GM21717 (cell line): ENCODE measurements around the gene SACS.
A peak's percentile ranks its signal among the peaks of the same experiment; 100 is the strongest.

Source experiments
- ATAC-seq: cut with Tn5 transposase; IDR thresholded peaks from one replicate; pipeline ENCODE4 v1.9.1; 2021; ENCODE audit warnings: mild to moderate bottlenecking, moderate library complexity; ENCODE audit not compliant: unreplicated experiment

Gene SACS

DNA sequence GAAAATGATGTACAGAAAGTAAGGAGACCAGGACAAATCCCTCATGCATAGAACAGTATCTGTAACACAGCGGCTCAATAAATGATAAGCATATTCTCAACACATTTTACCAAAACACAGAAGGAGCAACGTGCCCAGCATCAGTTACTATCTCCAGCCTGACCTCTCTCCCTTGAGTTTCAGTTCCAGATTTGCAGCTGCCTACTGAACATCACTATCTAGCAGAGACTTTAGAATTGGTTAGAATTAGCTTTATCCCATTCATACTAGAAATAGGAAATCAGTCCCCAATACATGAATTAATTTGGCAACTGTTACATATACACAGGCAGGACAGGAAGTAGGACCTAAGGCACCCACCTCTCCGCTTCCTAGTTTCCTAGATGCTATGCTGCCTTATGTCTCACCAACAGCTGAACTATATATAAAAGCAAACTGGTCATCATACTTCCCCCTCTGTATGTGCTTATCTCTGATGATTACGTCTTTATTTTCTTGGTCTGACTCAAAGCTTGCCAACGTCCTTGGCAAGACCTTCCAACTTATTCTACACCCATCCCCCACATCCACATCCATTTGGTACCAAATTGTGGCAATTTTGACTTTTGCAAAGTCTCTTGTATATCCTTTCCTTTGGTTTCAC is 61.1 kb downstream of the SACS start:
- ATAC-seq: no peak

DNA sequence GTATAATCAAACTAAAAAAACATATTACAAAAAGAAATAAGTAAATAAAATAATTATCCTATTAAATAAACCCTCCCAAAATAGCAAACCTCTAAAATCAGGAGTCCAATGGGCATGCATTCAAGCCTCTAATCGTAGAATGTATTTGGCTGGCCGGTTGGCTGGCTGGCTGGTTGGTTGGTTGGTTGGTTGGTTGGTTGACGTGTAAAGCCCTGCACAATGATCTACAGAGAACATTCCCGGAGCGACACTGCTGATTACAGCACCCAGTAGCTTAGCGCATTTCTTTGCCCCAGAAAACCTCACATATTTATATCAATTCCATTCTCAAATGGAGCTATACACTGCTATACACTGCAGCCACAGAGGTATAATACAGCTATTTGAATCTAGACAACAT is 65.6 kb downstream of the SACS start:
- no peak for ATAC-seq

DNA sequence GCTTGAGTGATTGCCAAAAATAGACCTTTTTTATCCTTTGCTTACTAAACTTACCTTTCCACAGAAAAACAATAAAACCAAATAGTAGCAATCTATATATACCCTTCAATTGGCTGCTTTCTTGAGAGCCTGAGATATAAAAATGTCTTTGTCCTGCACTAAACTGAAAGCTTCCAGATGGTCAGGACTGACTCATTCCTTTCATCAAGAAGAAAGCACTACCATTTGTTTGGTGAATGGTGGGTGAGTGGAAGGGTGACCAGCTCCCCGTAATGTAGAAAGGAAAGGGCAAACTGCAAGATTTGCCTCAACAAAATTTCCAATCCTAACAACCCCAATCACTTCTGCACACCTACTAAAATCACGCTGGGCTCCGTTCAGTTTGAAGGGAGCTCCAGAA is 67.8 kb downstream of the SACS start:
- no peak for ATAC-seq

DNA sequence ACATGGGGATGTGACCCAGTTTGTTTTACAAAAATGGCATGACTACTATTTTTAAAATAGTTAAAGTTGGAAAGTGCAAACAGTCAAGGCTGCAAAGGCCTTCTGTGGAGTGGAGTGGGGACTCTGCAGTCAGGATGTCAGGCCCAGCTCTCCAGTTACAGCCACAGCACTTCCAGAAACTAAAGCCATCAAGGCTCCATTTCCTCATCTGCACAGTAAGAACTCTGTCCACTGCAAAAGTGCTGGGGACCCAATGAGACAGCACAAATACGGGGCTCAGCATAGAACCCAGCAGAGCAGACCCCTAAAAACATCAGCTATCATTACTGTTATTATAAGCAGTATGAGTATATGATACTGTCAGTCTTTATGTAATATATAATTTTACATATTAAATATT is 73.6 kb downstream of the SACS start:
- ATAC-seq: no peak

DNA sequence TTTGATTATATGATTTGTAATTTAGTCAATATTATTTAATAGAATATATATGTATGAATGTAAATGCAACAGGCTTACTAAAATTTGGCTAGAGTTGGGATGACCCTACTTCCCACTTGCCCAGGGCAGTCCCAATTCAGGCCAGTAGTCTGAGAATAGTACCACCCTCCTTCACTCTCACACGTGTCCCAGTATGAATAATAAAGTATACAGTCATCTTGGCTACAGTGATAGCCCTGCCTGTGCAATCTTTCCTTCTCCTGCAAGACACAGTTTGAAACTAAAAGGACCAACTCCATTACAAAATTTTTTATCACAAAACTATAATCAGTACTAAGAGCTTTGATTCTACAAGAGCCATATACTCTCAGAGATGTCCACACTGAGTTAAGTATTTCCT is 76.2 kb downstream of the SACS start:
- no peak for ATAC-seq

DNA sequence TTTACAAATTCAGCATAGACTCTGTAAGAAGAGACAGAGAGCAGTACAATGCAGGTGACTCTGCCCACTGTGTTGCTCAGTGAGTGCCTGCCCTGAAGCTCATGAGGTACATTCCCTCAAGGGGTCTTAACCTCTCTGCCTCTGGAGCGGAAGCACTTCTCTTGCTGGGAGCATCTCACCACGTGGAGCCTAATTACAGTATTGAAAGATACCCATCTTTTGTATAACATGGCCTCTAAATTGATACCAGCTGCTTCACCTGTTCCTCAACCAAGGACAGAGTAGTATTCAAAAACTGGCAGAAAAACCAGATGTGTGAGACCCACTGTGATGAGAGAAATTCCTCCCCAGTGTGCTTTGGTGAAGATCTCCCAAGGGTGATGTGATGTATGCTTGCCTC is 77.1 kb downstream of the SACS start:
- no peak for ATAC-seq

DNA sequence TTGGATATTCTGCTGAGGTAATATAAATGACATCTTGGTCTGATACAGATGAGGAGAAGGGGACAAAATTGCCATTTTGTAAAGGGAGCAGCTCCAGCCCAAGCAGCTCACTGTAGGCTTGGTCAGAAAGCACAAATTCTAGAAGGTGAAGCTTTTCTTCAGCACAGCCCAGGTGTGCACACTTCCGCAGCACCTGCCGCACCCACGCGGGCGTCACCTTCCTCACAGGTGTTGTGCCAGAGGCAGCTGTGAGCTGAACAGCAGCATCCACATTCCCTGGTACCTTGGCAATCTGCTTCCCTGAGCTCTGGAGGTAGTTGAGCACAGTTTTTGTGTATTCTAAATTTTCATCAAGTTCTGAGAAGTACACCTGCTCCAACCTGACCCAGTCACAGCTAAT is 79.0 kb downstream of the SACS start:
- ATAC-seq: no peak

DNA sequence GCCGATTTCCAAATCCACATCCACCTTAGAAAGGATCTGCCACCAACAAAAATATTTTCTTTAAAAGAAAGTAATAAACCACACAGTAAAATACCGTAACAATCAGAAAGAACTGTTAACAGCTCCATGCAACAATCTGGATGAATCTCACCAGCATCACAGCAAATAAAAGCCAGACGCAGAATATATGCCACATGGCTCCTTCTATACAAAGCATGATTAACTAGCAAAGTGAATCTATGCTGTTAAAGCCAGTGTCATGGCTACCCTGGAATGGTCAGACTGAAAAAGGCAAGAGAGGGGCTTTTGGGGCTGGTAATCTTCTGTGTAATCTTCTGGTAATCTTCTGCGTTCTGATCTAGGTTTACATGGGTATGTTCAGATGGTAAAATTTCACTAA is 81.3 kb downstream of the SACS start:
- no peak for ATAC-seq

DNA sequence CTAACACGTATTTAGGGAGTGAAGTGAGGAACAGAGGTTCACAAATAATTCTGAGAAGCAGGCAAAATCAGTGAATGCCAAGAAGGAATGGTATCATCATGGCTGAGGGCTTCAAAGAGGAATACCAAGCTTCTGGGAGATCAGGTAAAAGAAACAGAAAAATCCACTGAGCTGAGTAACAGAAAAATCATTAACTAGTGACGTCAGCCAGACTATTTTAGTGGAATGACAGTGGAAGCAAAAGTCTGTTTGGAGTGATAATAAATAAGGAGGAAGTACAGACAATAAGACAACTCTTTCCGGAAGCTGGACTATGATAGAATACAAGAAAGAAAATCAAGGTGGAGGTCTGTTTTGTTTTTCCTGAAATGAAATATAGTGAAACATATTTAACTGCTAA is 83.5 kb downstream of the SACS start:
- ATAC-seq: no peak

DNA sequence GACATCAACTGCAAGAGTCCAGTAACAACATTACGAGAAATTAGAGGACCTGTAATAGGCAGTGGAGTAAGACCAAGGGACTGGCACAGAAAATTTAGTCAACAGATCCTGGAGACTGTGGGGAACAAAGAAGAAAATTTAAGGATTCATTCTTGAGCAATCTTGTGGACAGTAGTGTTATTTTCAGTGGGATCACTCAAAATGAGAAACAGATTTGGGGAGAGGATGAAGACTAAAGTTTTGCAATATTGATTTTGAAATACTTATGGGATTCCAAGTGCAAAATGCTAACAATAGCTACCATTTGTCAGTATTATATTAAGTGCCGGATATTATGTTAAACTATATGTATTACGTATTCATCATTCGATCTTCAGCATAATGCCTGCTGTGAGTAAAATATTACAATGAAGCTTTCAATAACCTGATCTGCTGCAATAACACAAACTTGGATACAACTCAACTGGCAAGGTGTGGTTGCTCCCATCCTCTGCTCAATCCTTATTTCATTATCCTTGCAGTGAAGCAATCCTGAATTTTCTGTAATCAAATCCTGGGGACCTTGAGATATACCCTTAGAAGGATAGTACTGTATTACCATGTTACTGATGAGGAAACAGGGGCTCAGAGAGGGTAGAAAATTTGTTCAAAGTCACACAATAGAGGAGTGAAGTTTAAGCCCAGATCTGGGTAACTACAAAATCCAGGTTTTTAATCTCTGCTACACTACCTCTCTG is 84.2 kb downstream of the SACS start:
- no peak for ATAC-seq

DNA sequence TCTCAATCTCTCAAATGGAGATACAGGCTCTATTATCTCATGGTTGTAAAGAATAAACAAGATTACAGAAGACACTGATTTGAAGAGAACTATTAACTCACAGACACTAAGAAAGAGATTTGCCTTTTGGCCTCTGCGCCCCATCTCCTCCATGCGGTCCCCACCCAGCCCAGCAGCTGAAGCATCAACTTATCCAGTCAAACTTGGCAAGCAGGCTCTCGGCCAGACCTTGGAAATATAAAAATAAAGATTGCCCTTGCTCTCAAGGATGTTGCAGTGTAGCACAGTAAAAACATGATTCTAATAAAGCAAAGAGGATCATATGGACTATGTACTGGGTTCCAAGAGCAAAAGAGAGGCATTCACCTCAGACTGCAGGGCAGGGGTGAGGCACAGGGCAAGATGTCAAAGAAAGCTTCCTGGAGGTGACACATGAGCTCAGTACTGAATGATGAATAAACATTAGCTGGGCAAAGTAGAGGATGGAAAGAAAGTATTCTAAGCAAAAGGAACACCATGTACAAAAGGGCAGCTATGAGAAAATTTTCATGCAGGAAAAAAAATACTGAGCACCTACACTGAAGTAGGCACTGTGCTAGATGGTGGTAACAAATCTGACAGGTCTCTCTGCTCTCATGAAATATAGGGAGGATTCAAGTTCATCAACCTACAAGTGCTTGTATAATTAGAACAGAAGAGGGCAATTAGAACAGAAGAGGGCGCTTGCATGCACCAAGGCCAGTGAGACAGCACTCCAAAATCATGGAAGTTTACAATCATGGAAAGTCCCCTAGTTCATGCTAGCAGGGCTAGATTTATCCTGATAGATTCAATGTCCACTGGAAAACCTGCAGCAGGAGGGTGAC is 85.0 kb downstream of the SACS start:
- ATAC-seq: no peak

DNA sequence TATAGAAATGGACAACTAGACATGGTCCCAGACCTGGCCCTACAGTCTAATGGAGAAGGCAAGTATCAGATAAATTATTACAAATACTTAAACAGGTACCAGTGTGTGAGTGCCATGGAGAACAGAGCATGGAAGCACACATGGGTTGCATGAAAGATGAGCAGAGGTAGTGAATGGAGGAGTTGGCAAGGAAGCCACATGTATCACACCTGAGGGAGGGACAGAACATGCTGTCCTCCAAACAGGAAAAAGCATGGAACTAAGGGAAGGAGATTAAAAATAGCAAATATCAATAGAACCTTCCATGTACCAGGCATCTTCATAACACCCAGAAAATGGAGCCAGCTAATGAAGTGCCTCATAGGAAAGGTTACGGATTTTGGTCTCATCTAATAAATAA is 85.9 kb downstream of the SACS start:
- ATAC-seq: no peak

DNA sequence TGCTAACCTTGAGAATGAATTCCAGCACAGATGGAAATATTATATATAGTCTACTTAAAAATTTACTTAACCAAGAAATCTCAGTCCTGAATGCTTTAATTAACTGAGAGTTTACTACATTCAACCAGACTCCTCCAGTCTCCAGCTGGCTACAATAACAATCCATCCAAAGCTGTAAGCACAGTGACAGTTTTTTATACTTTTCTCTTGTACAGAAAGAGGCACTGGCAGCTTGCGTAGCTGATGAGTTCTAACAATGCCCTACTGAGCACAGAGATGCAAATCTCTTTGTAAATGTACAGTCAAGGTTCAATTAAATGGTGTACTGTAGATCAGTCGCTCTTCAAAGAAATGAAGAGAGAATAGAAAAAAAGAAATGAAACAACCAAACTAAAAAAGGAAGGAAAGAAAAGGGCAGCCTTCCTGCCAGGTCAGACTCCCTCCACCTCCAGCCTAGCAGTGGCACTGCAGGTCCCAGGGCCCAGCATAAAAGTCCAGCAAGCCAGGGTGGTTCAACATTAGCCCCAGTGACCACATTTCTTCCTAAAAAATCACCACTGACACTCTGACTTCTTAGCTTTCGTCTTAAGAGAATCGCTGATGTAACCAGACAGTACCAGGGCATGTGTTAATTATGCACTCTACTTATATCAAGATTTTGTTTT is 88.4 kb downstream of the SACS start:
- ATAC-seq: no peak

DNA sequence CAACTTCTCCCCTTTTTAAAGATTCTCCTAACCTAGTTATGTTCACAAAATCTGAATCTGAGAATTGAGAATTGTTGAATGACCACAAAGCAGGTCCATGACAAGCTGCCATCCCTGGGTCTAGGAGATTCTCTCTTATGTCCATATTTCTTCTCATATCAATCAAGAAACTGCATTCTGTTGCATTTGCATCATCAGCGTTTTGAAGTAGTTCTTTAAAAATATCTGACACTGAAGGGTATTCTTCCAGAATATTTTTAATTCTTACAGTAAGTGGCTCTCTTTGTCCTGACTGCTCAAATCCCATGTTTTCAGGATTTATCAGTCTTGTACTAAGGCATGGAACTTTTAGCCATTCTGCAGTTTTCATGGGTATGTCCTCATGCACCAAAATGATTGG is 94.3 kb downstream of the SACS start:
- no peak for ATAC-seq

DNA sequence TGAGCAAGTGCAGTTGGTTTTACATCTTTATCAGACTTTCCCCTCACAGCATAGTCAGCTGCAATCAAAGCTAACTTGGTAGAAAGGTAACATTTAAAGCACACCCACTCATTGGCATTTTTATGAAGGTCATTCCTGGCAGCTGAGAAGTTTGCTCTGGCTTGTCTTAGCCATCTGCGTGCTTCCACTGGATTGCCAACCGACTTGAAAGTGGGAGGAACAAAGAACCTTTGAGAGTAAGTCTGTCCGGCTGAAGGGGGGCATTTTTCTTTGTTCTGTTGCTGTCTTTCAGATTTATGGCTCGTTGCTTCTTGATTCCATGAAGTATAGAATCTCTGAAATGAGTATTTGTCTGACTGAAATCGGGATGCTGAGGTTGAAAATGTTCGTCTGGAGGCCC is 103.1 kb downstream of the SACS start:
- ATAC-seq: no peak

DNA sequence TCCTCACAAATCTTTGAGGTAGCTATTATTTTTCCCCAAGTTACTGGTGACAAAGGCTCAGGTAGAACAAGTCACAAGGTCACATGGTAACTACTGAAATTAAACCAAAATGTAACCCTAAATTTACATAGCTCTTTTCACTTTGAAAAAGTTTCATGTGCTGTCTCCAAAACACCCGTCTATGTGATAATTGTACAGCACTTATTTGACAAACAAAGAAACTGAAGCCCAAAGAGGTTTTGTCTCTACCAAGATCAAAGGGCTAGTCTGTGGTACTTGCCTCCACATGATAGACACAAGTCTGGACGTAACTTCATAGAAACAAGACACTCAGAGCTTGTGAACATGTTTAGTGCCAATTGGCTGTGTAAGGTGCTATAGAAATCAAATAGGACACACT is 108.3 kb downstream of the SACS start:
- no peak for ATAC-seq

DNA sequence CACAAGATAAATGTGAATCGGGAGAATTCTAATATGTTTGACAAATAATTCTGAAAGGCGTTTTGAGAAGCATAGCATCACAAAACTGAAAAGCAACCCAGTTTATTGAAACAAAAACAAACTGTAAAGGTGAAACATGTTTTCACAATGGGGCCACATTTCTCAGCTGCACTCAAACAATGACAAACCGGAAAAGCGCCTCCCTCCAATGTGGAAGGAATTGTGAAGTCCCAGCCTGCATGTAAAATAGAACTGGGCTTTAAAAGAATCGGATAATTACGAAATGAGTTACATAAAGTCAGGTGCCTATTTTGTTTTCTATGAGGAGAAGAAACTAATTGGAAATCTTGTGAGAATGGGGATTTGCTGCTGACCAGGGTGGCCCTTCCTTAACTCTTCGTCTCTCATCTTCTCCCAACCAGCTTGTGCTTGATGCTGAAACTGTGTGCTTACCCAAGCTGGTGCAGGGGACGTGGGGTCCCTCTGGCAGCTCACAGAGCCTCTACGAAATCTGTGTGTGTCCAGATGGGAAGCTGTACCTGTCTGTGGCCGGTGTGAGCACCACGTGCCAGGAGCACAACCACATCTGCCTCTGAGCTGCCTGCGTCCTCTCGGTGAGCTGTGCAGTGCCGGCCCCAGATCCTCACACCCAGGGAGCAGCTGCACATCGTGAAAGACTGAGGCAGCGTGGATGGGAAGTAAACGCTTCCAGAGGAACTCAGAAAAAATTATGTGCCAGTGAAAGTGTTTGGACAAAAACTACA is 109.4 kb downstream of the SACS start:
- no peak for ATAC-seq

DNA sequence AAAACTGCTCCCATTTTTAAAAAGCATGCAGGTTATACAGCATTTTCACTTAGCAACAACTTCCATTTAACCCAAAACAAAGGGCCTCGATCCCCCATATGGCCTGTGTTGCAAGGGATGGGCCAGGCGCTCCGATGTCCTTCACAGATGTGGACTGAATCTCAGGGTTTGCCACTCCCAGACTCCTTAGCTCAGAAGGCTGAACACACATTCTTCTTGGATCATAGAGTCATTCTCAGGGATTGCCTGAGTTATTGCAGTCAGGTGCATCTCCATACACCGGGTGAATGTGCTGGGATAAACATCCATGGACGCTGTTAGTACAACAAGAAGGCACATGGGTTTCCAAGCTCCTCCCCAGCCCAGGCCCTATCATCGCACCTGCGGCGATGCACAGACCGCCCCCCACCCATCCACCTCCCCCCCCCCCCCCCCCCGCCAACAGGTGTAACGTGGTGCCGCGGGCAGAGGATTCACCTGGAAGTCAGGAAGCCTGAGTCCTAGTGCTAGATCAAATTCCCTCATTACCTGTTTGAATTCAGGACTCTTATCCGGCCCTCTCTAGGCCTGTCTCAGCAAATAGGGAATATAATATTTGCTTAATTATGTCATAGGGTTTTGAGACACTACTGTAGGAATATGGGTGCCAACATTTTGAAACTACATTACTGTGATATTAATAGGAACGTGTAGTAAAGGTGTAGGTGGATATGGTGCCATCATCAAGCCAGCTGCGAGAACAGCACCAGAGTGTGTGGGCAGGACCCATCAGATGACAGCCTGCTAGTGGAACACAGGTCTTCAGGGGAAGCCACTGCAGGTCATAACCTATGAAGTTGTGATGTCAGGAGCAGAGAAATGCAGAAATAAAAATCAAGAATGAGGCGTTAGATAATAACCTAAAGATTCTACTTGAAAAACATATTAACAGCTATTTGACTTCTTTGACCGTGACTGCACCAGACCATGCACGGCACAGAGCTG is 110.9 kb downstream of the SACS start:
- ATAC-seq: no peak

DNA sequence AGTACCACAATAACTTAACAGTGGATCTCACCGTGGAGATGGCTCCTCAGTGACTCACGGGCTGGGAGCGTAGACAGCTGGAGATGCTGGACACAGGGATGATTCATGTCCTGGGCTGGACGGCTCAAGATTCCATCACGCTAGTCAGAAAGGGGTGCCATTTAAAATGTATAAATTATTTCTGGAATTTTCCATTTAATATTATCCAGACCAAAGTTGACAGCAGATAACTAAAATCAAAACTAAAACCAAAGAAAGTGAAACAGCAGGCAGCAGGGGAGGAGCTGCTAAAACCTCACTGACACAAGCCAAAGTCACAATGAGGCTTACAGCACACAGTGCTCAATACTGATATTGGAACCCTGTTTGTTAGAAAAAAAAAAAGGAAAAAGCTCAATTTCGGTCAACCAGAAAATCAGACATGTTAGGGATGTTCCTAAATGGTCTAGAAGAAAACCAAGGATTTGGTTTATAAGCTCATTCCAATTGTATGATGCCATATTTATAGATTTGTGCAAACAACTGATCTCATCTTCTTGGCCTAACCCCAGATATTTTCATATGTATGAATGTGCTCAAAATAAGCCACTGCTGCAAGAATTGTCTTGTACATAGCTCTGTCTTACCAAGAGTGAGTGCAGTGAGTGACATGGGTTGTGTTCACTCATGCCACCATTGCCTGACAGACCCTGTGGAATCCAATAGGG is 111.8 kb downstream of the SACS start:
- ATAC-seq: peak; percentile 76
